K562 (cell line): Measurements from ENCODE around the gene TMEM86B. TPM values are rescaled to one million over a fixed set of nuclear protein-coding genes. Genes with fewer than 3 reads are reported as not detected.

ENCODE experiments used
- ARID3A ChIP-seq: IDR thresholded peaks from 2 replicates; pipeline ENCODE4 v1.6.1; 2012; ENCODE audit warnings: low read depth, low read length, improper control_type of control experiment, borderline replicate concordance
- ATF6 ChIP-seq: sonication (generic); formaldehyde crosslinking; IDR thresholded peaks from 2 replicates; pipeline ENCODE4 v1.4.0; 2020; ENCODE audit warnings: mild to moderate bottlenecking, missing genetic modification reagents
- BDP1 ChIP-seq: IDR thresholded peaks from 3 replicates; pipeline ENCODE4 v1.6.1; 2011; ENCODE audit not compliant: insufficient read length, insufficient read depth
- CHCHD3 ChIP-seq: fragments of 250-450 bp; sonication (Bioruptor Pico); IDR thresholded peaks from 2 replicates; pipeline ENCODE4 v2.1.2; 2022; ENCODE audit warnings: mild to moderate bottlenecking
- HCFC1 ChIP-seq: IDR thresholded peaks from 2 replicates; pipeline ENCODE4 v1.6.1; 2012; ENCODE audit warnings: low read depth, low read length, improper control_type of control experiment
- HSF4 ChIP-seq: fragments of 250-450 bp; sonication (Bioruptor Pico); IDR thresholded peaks from 2 replicates; pipeline ENCODE4 v2.1.2; 2022; ENCODE audit warnings: mild to moderate bottlenecking, moderate library complexity, borderline replicate concordance
- KDM1A ChIP-seq, 2 experiments: fragments of 450-650 bp; IDR thresholded peaks; 2 replicates each; pipeline ENCODE4 v1.6.1; 2016; ENCODE audit warnings: mild to moderate bottlenecking in 2 of 2
- MEF2A ChIP-seq: IDR thresholded peaks from 2 replicates; pipeline ENCODE4 v1.6.1; 2011; ENCODE audit warnings: low read depth, mild to moderate bottlenecking, low read length, moderate library complexity; ENCODE audit not compliant: control insufficient read depth
- NKRF ChIP-seq: fragments of 450-650 bp; IDR thresholded peaks from 2 replicates; pipeline ENCODE4 v1.6.1; 2016; ENCODE audit warnings: borderline replicate concordance
- RAD21 ChIP-seq, 2 experiments: fragments of 250-450 bp in 1 of 2; fragments of 450-650 bp in 1 of 2; sonication (Bioruptor Pico) in 1 of 2; formaldehyde crosslinking in 1 of 2; IDR thresholded peaks in 1 of 2; conservative IDR thresholded peaks in 1 of 2; 2 replicates each; pipeline versions ENCODE4 v1.4.0 to v1.8.0; 2020 to 2022; ENCODE audit warnings: mild to moderate bottlenecking in 2 of 2, moderate library complexity in 1 of 2
- SNIP1 ChIP-seq: fragments of 450-650 bp; IDR thresholded peaks from 2 replicates; pipeline ENCODE4 v1.7.1; 2017; ENCODE audit warnings: low read depth, mild to moderate bottlenecking
- YBX1 ChIP-seq: fragments of 450-650 bp; IDR thresholded peaks from 2 replicates; pipeline ENCODE4 v1.7.1; 2016; ENCODE audit warnings: mild to moderate bottlenecking
- ZNF512 ChIP-seq: IDR thresholded peaks from 2 replicates; pipeline ENCODE4 v1.6.1; 2016; ENCODE audit warnings: missing genetic modification characterization, missing compliant biosample characterization
- ZNF75A ChIP-seq: fragments of 450-650 bp; formaldehyde crosslinking; IDR thresholded peaks from 2 replicates; pipeline ENCODE4 v1.4.0; 2020; ENCODE audit warnings: mild to moderate bottlenecking
- ZNF830 ChIP-seq: fragments of 250-450 bp; sonication (Bioruptor Pico); IDR thresholded peaks from 2 replicates; pipeline ENCODE4 v1.5.0; 2021; ENCODE audit warnings: mild to moderate bottlenecking
- ZSCAN32 ChIP-seq: fragments of 450-650 bp; formaldehyde crosslinking; IDR thresholded peaks from 2 replicates; pipeline ENCODE4 v1.4.0; 2020; ENCODE audit warnings: mild to moderate bottlenecking, moderate library complexity
- polyA plus RNA-seq, 8 experiments: library from polyadenylated mRNA; depleted of rRNA in 4 of 8; stranded (reverse) in 5 of 8; unstranded in 3 of 8; fragments of >200 nt; fragmentation: Nextera tagmentation in 2 of 8; fragmentation: Illumina TruSeq in 1 of 8; extraction: Ambion mirVana in 2 of 8; extraction: Trizol in 1 of 8; gene quantifications; 2 replicates each; pipeline versions ENCODE4 v1.2.1 to v1.2.3, GENCODE V29; 2011 to 2014; ENCODE audit warnings: inconsistent platforms in 1 of 8, missing spikeins in 1 of 8
- total RNA-seq, 7 experiments: library from RNA; depleted of rRNA in 6 of 7; stranded (reverse); fragments of >200 nt in 6 of 7; fragmentation: Illumina TruSeq in 2 of 7; extraction: Trizol in 2 of 7; gene quantifications; 2 replicates each; pipeline versions ENCODE4 v1.2.1 to v1.2.3, GENCODE V29; 2011 to 2021; ENCODE audit warnings: low replicate concordance in 1 of 7
- TF ChIP-seq, protein P1 (sequence below): sonication (generic); formaldehyde crosslinking; IDR thresholded peaks from 2 replicates; pipeline ENCODE4 v1.8.0; 2022; ENCODE audit warnings: missing genetic modification reagents, mild to moderate bottlenecking, borderline replicate concordance

The TMEM86B gene
- total and polyA plus RNA-seq, 9 of the 15 experiments (the other 6 are each of a cell fraction or from before 2014, with no cell fraction given), result 0.28 to 7.9 (median 2.1) TPM

GRCh38 chr19:55216461-55217198 is 11.9 kb downstream of the TMEM86B start (continued):
- TF ChIP-seq NKRF, result peak; percentile 96
- TF ChIP-seq CHCHD3 (CRISPR knock-in tag), result 0 out of 2 replicates have a peak, but pooled peaks have one; percentile 32
- TF ChIP-seq RAD21 (CRISPR knock-in tag; conservative IDR thresholded peaks at IDR 0.05 in 1 of 2, IDR thresholded peaks at IDR 0.05 in 1 of 2), result peak in 1 of 2 experiments; percentile 40; a peak in 2 of 4 replicates
- TF ChIP-seq ZSCAN32 (CRISPR knock-in tag), result no peak
- TF ChIP-seq SNIP1, result no peak
- TF ChIP-seq BDP1, result no peak
- peak; percentile 75 for TF ChIP-seq HCFC1
- TF ChIP-seq, protein P1, sequence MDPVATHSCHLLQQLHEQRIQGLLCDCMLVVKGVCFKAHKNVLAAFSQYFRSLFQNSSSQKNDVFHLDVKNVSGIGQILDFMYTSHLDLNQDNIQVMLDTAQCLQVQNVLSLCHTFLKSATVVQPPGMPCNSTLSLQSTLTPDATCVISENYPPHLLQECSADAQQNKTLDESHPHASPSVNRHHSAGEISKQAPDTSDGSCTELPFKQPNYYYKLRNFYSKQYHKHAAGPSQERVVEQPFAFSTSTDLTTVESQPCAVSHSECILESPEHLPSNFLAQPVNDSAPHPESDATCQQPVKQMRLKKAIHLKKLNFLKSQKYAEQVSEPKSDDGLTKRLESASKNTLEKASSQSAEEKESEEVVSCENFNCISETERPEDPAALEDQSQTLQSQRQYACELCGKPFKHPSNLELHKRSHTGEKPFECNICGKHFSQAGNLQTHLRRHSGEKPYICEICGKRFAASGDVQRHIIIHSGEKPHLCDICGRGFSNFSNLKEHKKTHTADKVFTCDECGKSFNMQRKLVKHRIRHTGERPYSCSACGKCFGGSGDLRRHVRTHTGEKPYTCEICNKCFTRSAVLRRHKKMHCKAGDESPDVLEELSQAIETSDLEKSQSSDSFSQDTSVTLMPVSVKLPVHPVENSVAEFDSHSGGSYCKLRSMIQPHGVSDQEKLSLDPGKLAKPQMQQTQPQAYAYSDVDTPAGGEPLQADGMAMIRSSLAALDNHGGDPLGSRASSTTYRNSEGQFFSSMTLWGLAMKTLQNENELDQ, result peak; percentile 97; the same call in 1 of the 2 replicates
- TF ChIP-seq ZNF75A (CRISPR knock-in tag), result peak; percentile 38; the same call in 1 of the 2 replicates
- no peak for TF ChIP-seq ZNF512 (tag)
- peak; percentile 77 to 81 for TF ChIP-seq KDM1A (IDR thresholded peaks at IDR 0.05)
- peak; percentile 25; the same call in 1 of the 2 replicates for TF ChIP-seq HSF4 (CRISPR knock-in tag)
- 0 out of 2 replicates have a peak, but pooled peaks have one; percentile 19 for TF ChIP-seq ZNF830 (CRISPR knock-in tag)
- peak; percentile 76 for TF ChIP-seq MEF2A
- peak; percentile 100 for TF ChIP-seq ARID3A
- no peak for TF ChIP-seq YBX1
- TF ChIP-seq ATF6 (CRISPR knock-in tag), result peak; percentile 62; the same call in 1 of the 2 replicates
